ENCODE results near the gene DOCK11. TPM values are rescaled to one million over a fixed set of nuclear protein-coding genes. Genes with fewer than 3 reads are reported as not detected.

DOCK11 gene
- total RNA-seq, 4 donors from 2014 or later: 6.4 to 16.4 (median 9.8) TPM

DNA sequence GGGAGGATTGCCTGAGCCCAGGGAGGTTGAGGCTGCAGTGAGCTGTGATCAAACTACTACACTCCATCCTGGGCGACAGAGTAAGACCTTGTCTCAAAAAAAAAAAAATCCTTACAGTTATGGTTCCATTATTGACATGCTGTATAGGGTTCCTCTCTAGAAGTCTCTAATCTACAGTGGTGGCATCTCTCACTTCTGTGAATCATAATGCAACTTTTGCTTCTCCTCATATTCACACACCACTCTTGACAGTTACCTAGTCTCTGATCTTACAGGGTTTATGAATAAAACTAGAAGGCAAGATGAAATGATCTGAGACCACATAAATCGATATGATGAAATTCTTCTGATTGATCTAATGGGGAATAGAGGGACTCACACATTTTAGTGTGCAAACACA lies 40.6 kb downstream of the DOCK11 start:
- peaks cover 0 to 7% (median 3%) of the 10 kb centered on the region in 4 donors for H3K4me1 ChIP-seq
- peak overlapping the region in 3 of 4 donors; percentile 19 to 44 (median 35) for H3K27ac ChIP-seq
- intact Hi-C loops (cut with DNase I; ENCODE audit: low total_unique reads): no loop called here
- TF ChIP-seq POLR2A (IDR thresholded peaks at IDR 0.05) (no peak), POLR2AphosphoS5 (IDR thresholded peaks at IDR 0.05) (no peak), EP300 (IDR thresholded peaks at IDR 0.05; ENCODE audit: low read depth) (no peak)
- TF ChIP-seq, protein P1, sequence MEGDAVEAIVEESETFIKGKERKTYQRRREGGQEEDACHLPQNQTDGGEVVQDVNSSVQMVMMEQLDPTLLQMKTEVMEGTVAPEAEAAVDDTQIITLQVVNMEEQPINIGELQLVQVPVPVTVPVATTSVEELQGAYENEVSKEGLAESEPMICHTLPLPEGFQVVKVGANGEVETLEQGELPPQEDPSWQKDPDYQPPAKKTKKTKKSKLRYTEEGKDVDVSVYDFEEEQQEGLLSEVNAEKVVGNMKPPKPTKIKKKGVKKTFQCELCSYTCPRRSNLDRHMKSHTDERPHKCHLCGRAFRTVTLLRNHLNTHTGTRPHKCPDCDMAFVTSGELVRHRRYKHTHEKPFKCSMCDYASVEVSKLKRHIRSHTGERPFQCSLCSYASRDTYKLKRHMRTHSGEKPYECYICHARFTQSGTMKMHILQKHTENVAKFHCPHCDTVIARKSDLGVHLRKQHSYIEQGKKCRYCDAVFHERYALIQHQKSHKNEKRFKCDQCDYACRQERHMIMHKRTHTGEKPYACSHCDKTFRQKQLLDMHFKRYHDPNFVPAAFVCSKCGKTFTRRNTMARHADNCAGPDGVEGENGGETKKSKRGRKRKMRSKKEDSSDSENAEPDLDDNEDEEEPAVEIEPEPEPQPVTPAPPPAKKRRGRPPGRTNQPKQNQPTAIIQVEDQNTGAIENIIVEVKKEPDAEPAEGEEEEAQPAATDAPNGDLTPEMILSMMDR (IDR thresholded peaks at IDR 0.05): no peak
- no peak for DNase-seq
- no peaks in the 10 kb centered on the region for H3K9me3 ChIP-seq
- 69 to 80% methylated on average over 1 to 2 of the region's 2 CpGs for WGBS, 2 donors (ENCODE audit: low coverage in 1 of 2)
- no peaks in the 10 kb centered on the region for H3K27me3 ChIP-seq
- H3K36me3 ChIP-seq: no peaks in the 10 kb centered on the region
- in situ Hi-C loops (cut with MboI; ENCODE audit: low pct_ligation_motif_present in 1 of 4, low pct_unique_long_range_greater_than_20kb in 1 of 4, low sequenced_read_pairs in 3 of 4): no loop called here
- no peak overlapping the region for H3K4me3 ChIP-seq

DNA sequence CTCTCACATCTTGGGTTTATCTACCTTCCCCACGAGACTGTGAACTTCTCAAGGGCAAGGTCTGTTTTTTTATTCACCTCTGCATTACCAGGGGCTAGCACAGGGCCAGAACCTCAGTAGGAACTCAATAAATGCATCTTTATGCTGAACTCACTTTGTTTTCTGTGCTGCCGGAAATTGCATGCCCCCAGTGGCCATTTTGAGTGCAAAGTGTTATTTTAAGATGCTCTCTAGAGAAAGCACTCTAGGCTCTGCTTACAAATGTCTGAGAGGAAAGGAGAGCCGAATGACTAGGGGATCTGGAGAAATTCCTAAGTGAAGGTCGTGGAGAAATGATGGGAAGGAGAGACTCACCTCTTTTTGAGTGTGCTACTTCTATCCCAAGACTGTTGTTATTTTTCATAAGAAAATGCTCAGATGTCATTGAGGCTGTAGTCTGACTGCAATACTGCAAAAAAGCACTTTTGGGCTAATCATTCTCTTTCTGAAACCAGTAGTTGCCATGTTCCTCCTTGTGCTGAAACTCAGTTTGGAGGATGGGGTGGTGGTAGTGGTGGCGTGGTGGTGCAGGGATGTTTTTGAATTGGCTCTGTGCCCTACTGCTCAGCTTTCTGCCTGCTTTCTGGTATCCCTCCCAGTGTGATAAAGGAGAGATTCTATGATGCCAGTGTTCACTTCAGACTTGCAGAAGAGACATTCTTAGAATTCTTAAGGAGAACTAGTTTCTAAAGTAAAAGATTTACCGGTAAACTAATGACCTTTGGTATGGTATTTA lies 41.3 kb downstream of the DOCK11 start:
- Histone ChIP-seq H3K4me1 (peaks cover 0 to 7% (median 3%) of the 10 kb centered on the region in 4 donors), H3K27me3 (no peaks in the 10 kb centered on the region), H3K27ac (peak overlapping the region; percentile 19 to 44 (median 31)), H3K4me3 (no peak overlapping the region), H3K36me3 (no peaks in the 10 kb centered on the region), H3K9me3 (no peaks in the 10 kb centered on the region)
- no peak for DNase-seq
- TF ChIP-seq POLR2AphosphoS5 (IDR thresholded peaks at IDR 0.05): no peak
- no peak for TF ChIP-seq POLR2A (IDR thresholded peaks at IDR 0.05)
- TF ChIP-seq, protein P1 (IDR thresholded peaks at IDR 0.05): peak in 3 of 5 experiments; percentile 16 to 34 (median 17)
- no peak for TF ChIP-seq EP300 (IDR thresholded peaks at IDR 0.05; ENCODE audit: low read depth)
- in situ Hi-C loops (cut with MboI; ENCODE audit: low pct_ligation_motif_present in 1 of 4, low pct_unique_long_range_greater_than_20kb in 1 of 4, low sequenced_read_pairs in 3 of 4): no loop called here
- intact Hi-C loops (cut with DNase I; ENCODE audit: low total_unique reads): no loop called here
- WGBS, 2 donors (ENCODE audit: low coverage in 1 of 2): 31 to 43% methylated on average over 2 to 6 of the region's 6 CpGs

GRCh38 chrX:118538386-118538785 lies 42.8 kb downstream of the DOCK11 start:
- DNase-seq: no peak
- Histone ChIP-seq H3K27me3 (no peaks in the 10 kb centered on the region), H3K9me3 (no peaks in the 10 kb centered on the region), H3K27ac (no peak overlapping the region), H3K4me1 (peaks cover 0 to 7% (median 3%) of the 10 kb centered on the region in 4 donors), H3K36me3 (no peaks in the 10 kb centered on the region), H3K4me3 (no peak overlapping the region)
- WGBS, 2 donors (ENCODE audit: low coverage in 1 of 2): 82 to 83% methylated on average over 5 of the region's 5 CpGs
- TF ChIP-seq, protein P1 (IDR thresholded peaks at IDR 0.05): no peak
- TF ChIP-seq EP300 (IDR thresholded peaks at IDR 0.05; ENCODE audit: low read depth): no peak
- no peak for TF ChIP-seq POLR2A (IDR thresholded peaks at IDR 0.05)
- TF ChIP-seq POLR2AphosphoS5 (IDR thresholded peaks at IDR 0.05): no peak
- intact Hi-C loops (cut with DNase I; ENCODE audit: low total_unique reads): no loop called here
- in situ Hi-C loops (cut with MboI; ENCODE audit: low pct_ligation_motif_present in 1 of 4, low pct_unique_long_range_greater_than_20kb in 1 of 4, low sequenced_read_pairs in 3 of 4): no loop called here

- WGBS, 2 donors (ENCODE audit: low coverage in 1 of 2): 78 to 100% methylated on average over 1 to 4 of the region's 4 CpGs
- in situ Hi-C loops (cut with MboI; ENCODE audit: low pct_ligation_motif_present in 1 of 4, low pct_unique_long_range_greater_than_20kb in 1 of 4, low sequenced_read_pairs in 3 of 4): no loop called here
- no peaks in the 10 kb centered on the region for H3K27me3 ChIP-seq
- H3K36me3 ChIP-seq: no peaks in the 10 kb centered on the region
- no peak overlapping the region for H3K4me3 ChIP-seq
- peaks cover 0 to 7% (median 3%) of the 10 kb centered on the region in 4 donors for H3K4me1 ChIP-seq
- DNase-seq: no peak
- no peaks in the 10 kb centered on the region for H3K9me3 ChIP-seq
- TF ChIP-seq POLR2AphosphoS5 (IDR thresholded peaks at IDR 0.05) (no peak), POLR2A (IDR thresholded peaks at IDR 0.05) (no peak), EP300 (IDR thresholded peaks at IDR 0.05; ENCODE audit: low read depth) (no peak)
- TF ChIP-seq, protein P1 (IDR thresholded peaks at IDR 0.05): no peak
- no peak overlapping the region for H3K27ac ChIP-seq
- intact Hi-C loops (cut with DNase I; ENCODE audit: low total_unique reads): no loop called here
Measured at GRCh38 chrX:118540342-118540741, 44.7 kb downstream of the DOCK11 start.
